GM23338 (cell line): ENCODE data around the gene STK4. TPM values are rescaled to one million over a fixed set of nuclear protein-coding genes. Genes with fewer than 3 reads are reported as not detected.
A peak's percentile ranks its signal among the peaks of the same experiment; 100 is the strongest.

ENCODE experiments used
- ATAC-seq: fragments of 200-7000 bp; cut with Tn5 transposase; 3 replicates; pipeline ENCODE4 v1.9.1; 2020
- DNase-seq: peaks from one replicate; pipeline ENCODE4 v3.0.0-alpha.2; 2015; ENCODE audit warnings: low spot score
- H2AFZ ChIP-seq: fragments of 200-600 bp; sonication (generic); 2 replicates; pipeline ENCODE4 v1.8.0; 2016; ENCODE audit warnings: antibody characterized with exemption, mild to moderate bottlenecking, moderate library complexity
- H3F3A ChIP-seq: fragments of 200-600 bp; sonication (generic); replicated peaks from 2 replicates; pipeline ENCODE4 v1.8.0; 2017; ENCODE audit warnings: antibody characterized with exemption, mixed run types, low read depth
- H3K27ac ChIP-seq: fragments of 200-600 bp; sonication (generic); 2 replicates; pipeline ENCODE4 v1.6.1; 2016; ENCODE audit warnings: low read depth
- H3K27me3 ChIP-seq: fragments of 200-600 bp; sonication (generic); 2 replicates; pipeline ENCODE4 v1.8.0; 2016; ENCODE audit warnings: mild to moderate bottlenecking, mixed run types, moderate library complexity; ENCODE audit not compliant: insufficient read depth
- H3K36me3 ChIP-seq: fragments of 200-600 bp; sonication (generic); 2 replicates; pipeline ENCODE4 v1.8.0; 2016; ENCODE audit warnings: mild to moderate bottlenecking; ENCODE audit not compliant: insufficient read depth
- H3K4me1 ChIP-seq: fragments of 200-600 bp; sonication (generic); 2 replicates; pipeline ENCODE4 v1.8.0; 2016; ENCODE audit warnings: mild to moderate bottlenecking, moderate library complexity; ENCODE audit not compliant: insufficient read depth
- H3K4me2 ChIP-seq: fragments of 200-600 bp; sonication (generic); 2 replicates; pipeline ENCODE4 v1.7.1; 2017; ENCODE audit warnings: mixed run types
- H3K4me3 ChIP-seq: fragments of 200-600 bp; sonication (generic); 2 replicates; pipeline ENCODE4 v1.6.1; 2016; ENCODE audit warnings: mixed run types
- H3K79me2 ChIP-seq: fragments of 200-600 bp; sonication (generic); replicated peaks from 2 replicates; pipeline ENCODE4 v1.8.0; 2017; ENCODE audit warnings: mild to moderate bottlenecking; ENCODE audit not compliant: insufficient read depth
- H3K9me2 ChIP-seq: fragments of 200-600 bp; sonication (generic); 2 replicates; pipeline ENCODE4 v1.8.0; 2017; ENCODE audit not compliant: insufficient read depth
- H4K20me1 ChIP-seq: fragments of 200-600 bp; sonication (generic); replicated peaks from 2 replicates; pipeline ENCODE4 v1.8.0; 2017; ENCODE audit warnings: mild to moderate bottlenecking; ENCODE audit not compliant: insufficient read depth
- H3K27ac Mint-ChIP-seq: 2 replicates; pipeline ENCODE4 v1.8.0; 2020; ENCODE audit warnings: inconsistent platforms, mild to moderate bottlenecking, moderate library complexity, mixed read lengths
- H3K27me3 Mint-ChIP-seq: 3 replicates; pipeline ENCODE4 v1.8.0; 2022; ENCODE audit warnings: low read depth, mild to moderate bottlenecking, moderate library complexity, mixed read lengths, inconsistent platforms; ENCODE audit not compliant: insufficient read depth, poor library complexity
- H3K36me3 Mint-ChIP-seq: 3 replicates; pipeline ENCODE4 v1.8.0; 2021; ENCODE audit warnings: low read depth, mild to moderate bottlenecking, inconsistent platforms, moderate library complexity, mixed read lengths
- H3K4me1 Mint-ChIP-seq: 3 replicates; pipeline ENCODE4 v1.8.0; 2020; ENCODE audit warnings: mild to moderate bottlenecking, inconsistent platforms, mixed read lengths
- H3K4me3 Mint-ChIP-seq: 3 replicates; pipeline ENCODE4 v1.8.0; 2021; ENCODE audit warnings: moderate library complexity, mild to moderate bottlenecking, inconsistent platforms, mixed read lengths
- H3K9me3 Mint-ChIP-seq: 3 replicates; pipeline ENCODE4 v1.8.0; 2020; ENCODE audit warnings: moderate library complexity, mild to moderate bottlenecking, inconsistent platforms, mixed read lengths
- CREB1 ChIP-seq: fragments of 250-450 bp; sonication (Bioruptor Pico); IDR thresholded peaks from 2 replicates; pipeline ENCODE4 v1.5.0; 2020; ENCODE audit warnings: low read depth, mild to moderate bottlenecking, moderate library complexity
- ETS1 ChIP-seq: IDR thresholded peaks from 2 replicates; pipeline ENCODE4 v1.6.1; 2016; ENCODE audit warnings: antibody characterized with exemption
- NANOG ChIP-seq: IDR thresholded peaks from 2 replicates; pipeline ENCODE4 v1.6.1; 2016; ENCODE audit warnings: antibody characterized with exemption, borderline replicate concordance
- POLR2AphosphoS5 ChIP-seq: IDR thresholded peaks from 2 replicates; pipeline ENCODE4 v1.6.1; 2016; ENCODE audit warnings: antibody characterized with exemption, low read depth
- REST ChIP-seq: IDR thresholded peaks from one replicate; pipeline ENCODE4 v1.6.1; 2018; ENCODE audit warnings: antibody characterized with exemption; ENCODE audit not compliant: unreplicated experiment
- ZNF114 ChIP-seq: fragments of 250-450 bp; sonication (Bioruptor Pico); IDR thresholded peaks from 2 replicates; pipeline ENCODE4 v1.5.0; 2020; ENCODE audit warnings: mild to moderate bottlenecking, moderate library complexity
- ZNF331 ChIP-seq: fragments of 250-450 bp; sonication (Bioruptor Pico); IDR thresholded peaks from 2 replicates; pipeline ENCODE4 v1.5.0; 2020; ENCODE audit warnings: low read depth, mild to moderate bottlenecking, moderate library complexity
- ZNF462 ChIP-seq: fragments of 250-450 bp; sonication (Bioruptor Pico); IDR thresholded peaks from 2 replicates; pipeline ENCODE4 v1.5.0; 2020; ENCODE audit warnings: mild to moderate bottlenecking, moderate library complexity
- polyA plus RNA-seq: library from polyadenylated mRNA; unstranded; fragments of >200 nt; fragmentation: Nextera tagmentation; extraction: Ambion mirVana; gene quantifications from 2 replicates; pipeline ENCODE4 v1.2.1, GENCODE V29; 2016
- total RNA-seq: library from RNA; depleted of rRNA; stranded (reverse); fragments of >200 nt; shearing (Covaris generic); gene quantifications from 2 replicates; pipeline ENCODE4 v1.2.3, GENCODE V29; 2014

The STK4 gene
- total and polyA plus RNA-seq, 2 experiments from 2014 or later: 37.7 to 58.7 TPM

- TF ChIP-seq POLR2AphosphoS5 (no peak), REST (no peak), ETS1 (no peak), NANOG (no peak), CREB1 (CRISPR knock-in tag) (no peak), ZNF331 (CRISPR knock-in tag) (no peak), ZNF114 (CRISPR knock-in tag) (no peak)
Measured at GRCh38 chr20:45039475-45039820, 73.1 kb downstream of the STK4 start (continued).

GRCh38 chr20:45041464-45042337 lies 75.4 kb downstream of the STK4 start:
- Histone ChIP-seq H3K4me2 (peak overlapping the region; percentile 42), H3K4me3 (no peak overlapping the region), H3F3A (no peaks in the 10 kb centered on the region), H3K4me1 (peaks cover 25% of the 10 kb centered on the region), H3K27me3 (no peaks in the 10 kb centered on the region), H3K27ac (peak overlapping the region; percentile 86), H4K20me1 (no peaks in the 10 kb centered on the region), H3K36me3 (no peaks in the 10 kb centered on the region), H3K9me2 (no peaks in the 10 kb centered on the region), H3K79me2 (0 out of 2 replicates have a peak, but pooled peaks cover 3% of the 10 kb centered on the region), H2AFZ (no peak overlapping the region)
- peaks cover 5% of the 10 kb centered on the region for H3K27me3 Mint-ChIP-seq
- H3K36me3 Mint-ChIP-seq: peaks cover 24% of the 10 kb centered on the region; the same call in 2 of the 3 replicates
- H3K9me3 Mint-ChIP-seq: peaks cover 7% of the 10 kb centered on the region; the same call in 2 of the 3 replicates
- H3K4me1 Mint-ChIP-seq: peaks cover 33% of the 10 kb centered on the region
- H3K27ac Mint-ChIP-seq: peak overlapping the region; percentile 98
- ATAC-seq (peak; percentile 75), DNase-seq (peak; percentile 75)
- peak overlapping the region; percentile 52 for H3K4me3 Mint-ChIP-seq
- no peak for TF ChIP-seq CREB1 (CRISPR knock-in tag)
- no peak for TF ChIP-seq ZNF462 (CRISPR knock-in tag)
- TF ChIP-seq REST: no peak
- no peak for TF ChIP-seq ZNF114 (CRISPR knock-in tag)
- no peak for TF ChIP-seq POLR2AphosphoS5
- no peak for TF ChIP-seq NANOG
